A673 (cell line): ENCODE data around the gene PPP2R2D. TPM values are rescaled to one million over a fixed set of nuclear protein-coding genes. Genes with fewer than 3 reads are reported as not detected.

Experiments used
- BruUV-seq: library from RNA; stranded (reverse); fragments of 400-500 nt; replicated peaks from 2 replicates; lab custom pipeline; 2021; lab: Mats Ljungman, UMichigan
- CTCF ChIA-PET: fragments of 300-600 bp; sonication (Branson Sonifier 250); formaldehyde crosslinking; loops from one replicate; lab custom pipeline; 2022; ENCODE audit warnings: antibody characterized with exemption; lab: Charles Lee
- POLR2A ChIA-PET: fragments of 300-600 bp; sonication (Branson Sonifier 250); formaldehyde crosslinking; loops from one replicate; lab custom pipeline; 2022; ENCODE audit warnings: antibody characterized with exemption; ENCODE audit not compliant: low non-redundant PET; lab: Charles Lee
- DNase-seq: peaks from one replicate; pipeline ENCODE4 v3.0.0-alpha.2; 2015; ENCODE audit warnings: low spot score
- H3K27ac ChIP-seq: fragments of 200-600 bp; sonication (generic); 2 replicates; pipeline ENCODE4 v1.5.1; 2016; ENCODE audit warnings: mixed run types, low read depth, mild to moderate bottlenecking, mixed read lengths, antibody characterized with exemption, low read length; ENCODE audit not compliant: poor library complexity, severe bottlenecking
- H3K27me3 ChIP-seq: fragments of 200-600 bp; sonication (generic); replicated peaks from 2 replicates; pipeline ENCODE4 v1.6.1; 2017; ENCODE audit warnings: mixed run types, low read depth, mild to moderate bottlenecking, mixed read lengths, antibody characterized with exemption, low read length; ENCODE audit not compliant: insufficient read depth, poor library complexity
- H3K36me3 ChIP-seq: fragments of 200-600 bp; sonication (generic); 2 replicates; pipeline ENCODE4 v1.6.1; 2016; ENCODE audit warnings: mixed run types, mild to moderate bottlenecking, mixed read lengths, antibody characterized with exemption, low read length; ENCODE audit not compliant: insufficient read depth, poor library complexity, severe bottlenecking
- H3K4me1 ChIP-seq: fragments of 200-600 bp; sonication (generic); 2 replicates; pipeline ENCODE4 v1.6.1; 2017; ENCODE audit warnings: mixed run types, mild to moderate bottlenecking, mixed read lengths, antibody characterized with exemption, low read length; ENCODE audit not compliant: insufficient read depth, poor library complexity, severe bottlenecking
- H3K4me3 ChIP-seq: fragments of 200-600 bp; sonication (generic); 2 replicates; pipeline ENCODE4 v1.5.1; 2016; ENCODE audit warnings: low read depth, mixed run types, mild to moderate bottlenecking, mixed read lengths, low read length; ENCODE audit not compliant: poor library complexity, severe bottlenecking
- H3K9me3 ChIP-seq: fragments of 200-600 bp; sonication (generic); 2 replicates; pipeline ENCODE4 v1.6.1; 2016; ENCODE audit warnings: mixed run types, low read depth, mild to moderate bottlenecking, mixed read lengths, antibody characterized with exemption, low read length; ENCODE audit not compliant: poor library complexity, severe bottlenecking
- EZH2 ChIP-seq: fragments of 200-600 bp; sonication (generic); IDR thresholded peaks from 2 replicates; pipeline ENCODE4 v1.6.1; 2017; ENCODE audit warnings: borderline replicate concordance, low read depth, mild to moderate bottlenecking, mixed read lengths, antibody characterized with exemption, low read length; ENCODE audit not compliant: poor library complexity, severe bottlenecking
- intact Hi-C: fragments of 100-400 bp; cut with micrococcal nuclease; formaldehyde crosslinking; loops from one replicate; pipeline ENCODE4 v1.10.0; 2022; ENCODE audit not compliant: unreplicated experiment
- total RNA-seq: library from RNA; stranded (reverse); gene quantifications from 2 replicates; pipeline ENCODE4 v1.2.3, GENCODE V29; 2021
- TF ChIP-seq, protein P1 (sequence below): fragments of 300-800, 200-600 bp; sonication (generic); conservative IDR thresholded peaks from 2 replicates; pipeline ENCODE4 v1.5.1; 2017; ENCODE audit warnings: low read depth, mild to moderate bottlenecking, antibody characterized with exemption, low read length, moderate library complexity, mixed read lengths

PPP2R2D gene
- total RNA-seq, 1 experiment from 2014 or later: 49.1 TPM

DNA sequence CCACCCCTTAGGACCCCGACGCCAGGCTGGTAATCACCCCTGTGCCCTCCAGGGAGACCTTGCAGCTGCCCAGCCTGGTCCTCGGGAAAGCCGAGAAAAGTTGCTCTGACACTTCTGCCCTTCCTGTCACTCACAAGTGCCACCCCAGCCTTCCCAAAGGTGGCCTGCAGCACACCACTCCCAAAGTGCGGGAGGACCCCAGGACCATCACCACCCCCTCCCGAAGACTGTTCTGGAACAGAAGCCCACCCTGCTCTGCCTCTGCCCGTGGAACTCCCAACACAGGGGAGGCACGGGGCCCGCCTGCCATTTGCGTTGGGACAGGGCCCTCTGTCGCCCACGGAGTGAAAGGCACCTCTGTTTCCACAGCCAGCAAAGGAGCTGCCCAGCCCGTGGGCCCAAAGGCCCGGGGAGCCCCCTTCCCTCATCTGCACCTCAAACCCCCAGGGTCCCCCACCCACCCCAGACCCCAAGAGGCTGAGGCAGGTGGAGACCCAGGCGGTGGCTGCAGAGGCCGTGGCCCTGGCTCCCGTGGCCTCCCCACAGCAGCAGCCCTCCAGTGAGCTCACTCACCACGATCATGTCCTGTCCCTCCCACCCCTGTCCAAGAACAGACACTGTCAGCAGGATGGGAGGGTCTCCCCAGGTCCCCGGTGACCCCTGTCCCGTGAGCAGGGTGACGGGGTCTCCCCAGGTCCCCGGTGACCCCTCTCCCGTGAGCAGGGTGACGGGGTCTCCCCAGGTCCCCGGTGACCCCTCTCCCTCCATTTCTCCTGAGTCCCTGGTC, 47.8 kb upstream of the PPP2R2D start:
- intact Hi-C loops: no loop called here
- Histone ChIP-seq H3K9me3 (no peaks in the 10 kb centered on the region), H3K4me1 (no peaks in the 10 kb centered on the region), H3K27ac (no peak overlapping the region), H3K27me3 (no peaks in the 10 kb centered on the region), H3K4me3 (no peak overlapping the region), H3K36me3 (no peaks in the 10 kb centered on the region)
- BruUV-seq: no TSS peak
- ChIA-PET CTCF (no interaction called here), POLR2A (no interaction called here)
- DNase-seq: no peak
- no peak for TF ChIP-seq EZH2
- TF ChIP-seq, protein P1, sequence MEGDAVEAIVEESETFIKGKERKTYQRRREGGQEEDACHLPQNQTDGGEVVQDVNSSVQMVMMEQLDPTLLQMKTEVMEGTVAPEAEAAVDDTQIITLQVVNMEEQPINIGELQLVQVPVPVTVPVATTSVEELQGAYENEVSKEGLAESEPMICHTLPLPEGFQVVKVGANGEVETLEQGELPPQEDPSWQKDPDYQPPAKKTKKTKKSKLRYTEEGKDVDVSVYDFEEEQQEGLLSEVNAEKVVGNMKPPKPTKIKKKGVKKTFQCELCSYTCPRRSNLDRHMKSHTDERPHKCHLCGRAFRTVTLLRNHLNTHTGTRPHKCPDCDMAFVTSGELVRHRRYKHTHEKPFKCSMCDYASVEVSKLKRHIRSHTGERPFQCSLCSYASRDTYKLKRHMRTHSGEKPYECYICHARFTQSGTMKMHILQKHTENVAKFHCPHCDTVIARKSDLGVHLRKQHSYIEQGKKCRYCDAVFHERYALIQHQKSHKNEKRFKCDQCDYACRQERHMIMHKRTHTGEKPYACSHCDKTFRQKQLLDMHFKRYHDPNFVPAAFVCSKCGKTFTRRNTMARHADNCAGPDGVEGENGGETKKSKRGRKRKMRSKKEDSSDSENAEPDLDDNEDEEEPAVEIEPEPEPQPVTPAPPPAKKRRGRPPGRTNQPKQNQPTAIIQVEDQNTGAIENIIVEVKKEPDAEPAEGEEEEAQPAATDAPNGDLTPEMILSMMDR: no peak

DNA sequence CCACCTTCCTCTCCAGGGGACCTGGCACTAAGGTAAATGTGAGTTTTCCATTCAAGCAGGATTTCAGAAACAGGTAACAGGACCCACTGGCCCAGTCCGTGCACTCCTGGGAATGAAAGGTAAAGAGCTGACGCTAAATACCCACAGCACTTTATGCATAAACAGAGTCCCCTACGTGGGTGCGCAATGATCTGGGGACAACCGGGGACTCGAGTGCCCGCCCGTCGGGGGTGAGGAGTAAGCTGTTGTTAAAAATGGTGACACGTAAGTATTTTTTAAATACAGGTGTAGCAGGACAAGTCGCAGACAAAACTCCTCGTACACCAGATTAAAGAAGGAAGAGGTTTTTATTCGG, 47.2 kb upstream of the PPP2R2D start:
- ChIA-PET CTCF (no interaction called here), POLR2A (no interaction called here)
- no peak for DNase-seq
- no peaks in the 10 kb centered on the region for H3K27me3 ChIP-seq
- no peak overlapping the region for H3K4me3 ChIP-seq
- H3K27ac ChIP-seq: no peak overlapping the region
- no peaks in the 10 kb centered on the region for H3K4me1 ChIP-seq
- no peaks in the 10 kb centered on the region for H3K36me3 ChIP-seq
- BruUV-seq: no TSS peak
- H3K9me3 ChIP-seq: no peaks in the 10 kb centered on the region
- intact Hi-C loops: no loop called here
- no peak for TF ChIP-seq EZH2
- TF ChIP-seq, protein P1: no peak

DNA sequence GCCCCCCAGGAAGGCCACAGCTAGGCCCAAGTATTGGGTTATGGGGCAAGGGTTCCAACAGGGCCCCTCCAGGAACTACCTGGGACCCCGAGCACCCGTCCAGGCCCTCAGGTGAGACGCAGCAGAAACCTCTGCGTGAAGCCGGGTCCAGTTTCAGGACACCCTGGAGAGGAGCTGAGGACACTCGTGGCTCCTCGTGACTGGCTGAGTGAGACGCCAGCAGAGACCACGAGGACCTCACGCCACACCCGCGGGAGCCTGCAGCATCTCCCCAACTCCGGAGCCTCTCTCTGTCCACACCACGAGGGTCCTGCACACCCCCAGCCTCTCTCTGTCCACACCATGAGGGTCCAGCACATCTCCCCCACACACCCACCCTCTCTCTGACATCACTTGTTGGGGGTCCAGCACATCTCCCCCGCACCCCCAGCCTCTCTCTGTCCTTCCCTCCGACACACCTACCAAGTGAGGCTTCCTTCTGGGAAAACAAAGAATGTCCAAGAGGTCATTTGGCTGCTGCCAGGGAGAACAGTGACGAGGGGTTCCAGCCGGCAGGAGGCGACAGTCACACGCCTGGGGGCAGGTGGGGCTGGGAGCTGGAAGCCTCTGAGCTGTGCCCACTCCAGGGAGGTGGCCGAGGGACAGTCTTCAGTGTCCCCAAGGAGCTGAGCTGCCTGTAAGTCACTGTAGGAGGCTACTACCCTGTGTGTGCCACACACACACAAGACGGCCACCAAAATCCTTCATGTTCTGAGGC, 46.1 kb upstream of the PPP2R2D start:
- no TSS peak for BruUV-seq
- no peaks in the 10 kb centered on the region for H3K9me3 ChIP-seq
- no peak for TF ChIP-seq EZH2
- TF ChIP-seq, protein P1: no peak
- H3K4me1 ChIP-seq: no peaks in the 10 kb centered on the region
- ChIA-PET CTCF (no interaction called here), POLR2A (no interaction called here)
- intact Hi-C loops: no loop called here
- no peak for DNase-seq
- H3K4me3 ChIP-seq: no peak overlapping the region
- no peak overlapping the region for H3K27ac ChIP-seq
- peaks cover 2% of the 10 kb centered on the region for H3K27me3 ChIP-seq
- H3K36me3 ChIP-seq: no peaks in the 10 kb centered on the region
